Activated naive CD8-positive, alpha-beta T cell treated with anti-CD3 and anti-CD28 coated beads, Interleukin-2, amount 50 U/mL, for 24 hours (primary cell): ENCODE measurements around the gene ROGDI.

Experiments
- ATAC-seq: fragments of 150-1000 bp; cut with Tn5 transposase; one replicate; pipeline ENCODE4 v1.10.0; 2021
- DNase-seq: peaks from one replicate; pipeline ENCODE4 v3.0.0; 2021
- H3K27ac Mint-ChIP-seq: one replicate; pipeline ENCODE4 v1.8.0; 2021; ENCODE audit warnings: mild to moderate bottlenecking, mixed read lengths
- H3K27me3 Mint-ChIP-seq: one replicate; pipeline ENCODE4 v1.8.0; 2021; ENCODE audit warnings: mixed read lengths
- H3K36me3 Mint-ChIP-seq: one replicate; pipeline ENCODE4 v1.8.0; 2021; ENCODE audit warnings: low read depth, mixed read lengths
- H3K4me1 Mint-ChIP-seq: one replicate; pipeline ENCODE4 v1.8.0; 2021; ENCODE audit warnings: mixed read lengths
- H3K4me3 Mint-ChIP-seq: one replicate; pipeline ENCODE4 v1.8.0; 2021; ENCODE audit warnings: mild to moderate bottlenecking, moderate library complexity, mixed read lengths
- H3K9me3 Mint-ChIP-seq: one replicate; pipeline ENCODE4 v1.8.0; 2021; ENCODE audit warnings: mixed read lengths

The ROGDI gene

DNA sequence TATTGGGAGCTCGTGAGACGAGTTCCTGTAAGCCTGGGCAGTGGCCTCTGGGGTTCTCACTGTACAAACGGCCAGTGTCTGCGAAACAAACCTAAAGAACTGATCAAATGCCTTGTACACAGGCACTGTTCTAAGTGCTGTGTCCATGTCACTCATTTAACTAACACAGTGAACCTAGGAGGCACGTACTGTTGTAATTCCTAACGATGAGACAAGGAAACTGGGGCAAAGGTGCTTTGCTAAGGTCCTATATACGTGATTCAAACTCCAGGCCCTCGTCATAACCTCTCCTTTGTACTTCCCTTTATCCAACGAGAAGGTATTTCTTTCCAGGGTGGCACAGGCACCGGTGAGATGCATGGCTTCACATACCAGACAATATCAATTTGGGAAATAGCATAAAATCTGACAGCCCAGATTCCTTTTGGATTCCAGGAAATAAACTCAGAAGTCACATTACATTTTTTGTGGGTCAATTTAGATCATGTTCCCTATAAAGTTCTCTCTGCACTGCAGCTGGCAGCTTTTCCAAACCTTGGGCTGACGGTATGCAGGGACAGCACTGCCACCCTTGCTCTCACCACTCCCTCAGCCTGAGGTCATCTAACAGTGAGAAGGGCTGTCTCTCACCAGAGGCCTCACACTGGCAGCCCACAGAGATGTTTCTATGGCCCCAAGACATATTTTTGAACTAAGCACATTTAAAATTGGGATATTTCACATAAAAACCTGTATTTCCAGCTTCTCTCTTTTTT lies 26.3 kb upstream of the ROGDI start:
- ATAC-seq, result no peak
- Mint-ChIP-seq H3K27ac (no peak overlapping the region), H3K36me3 (peaks cover 53% of the 10 kb centered on the region)

DNA sequence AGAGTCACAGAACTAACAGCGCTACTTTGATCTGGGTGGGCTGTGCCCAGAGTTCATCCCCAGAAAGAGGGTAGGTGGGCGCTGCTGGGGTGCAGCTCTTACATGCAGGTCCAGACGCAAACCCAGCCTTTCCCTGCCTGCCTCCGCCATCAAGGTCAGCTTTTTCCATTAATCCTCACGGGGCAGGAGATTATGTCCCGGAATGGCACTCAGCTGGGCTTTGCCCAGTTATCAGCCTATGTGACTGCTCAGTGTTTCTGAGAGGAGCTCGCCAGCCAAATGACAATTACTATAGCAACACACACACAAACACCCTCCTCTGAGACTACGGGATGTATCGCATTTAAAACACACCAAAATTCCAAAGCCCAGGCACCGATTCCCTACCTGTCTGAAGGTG lies 24.5 kb upstream of the ROGDI start:
- DNase-seq (no peak), ATAC-seq (no peak)
- Mint-ChIP-seq H3K36me3 (peaks cover 49% of the 10 kb centered on the region), H3K4me3 (no peak overlapping the region), H3K4me1 (no peaks in the 10 kb centered on the region), H3K27ac (no peak overlapping the region), H3K9me3 (no peaks in the 10 kb centered on the region), H3K27me3 (no peaks in the 10 kb centered on the region)

More for the DNA sequence above, 26.3 kb upstream of the ROGDI start:
- peaks cover 5% of the 10 kb centered on the region for H3K4me1 Mint-ChIP-seq
- no peak for DNase-seq
- no peaks in the 10 kb centered on the region for H3K27me3 Mint-ChIP-seq
- H3K4me3 Mint-ChIP-seq, result no peak overlapping the region
- no peaks in the 10 kb centered on the region for H3K9me3 Mint-ChIP-seq

- Mint-ChIP-seq H3K4me3 (no peak overlapping the region), H3K4me1 (no peaks in the 10 kb centered on the region), H3K9me3 (no peaks in the 10 kb centered on the region), H3K27ac (no peak overlapping the region), H3K36me3 (peaks cover 50% of the 10 kb centered on the region), H3K27me3 (no peaks in the 10 kb centered on the region)
- no peak for DNase-seq
- ATAC-seq, result no peak
These were observed 24.1 kb upstream of the ROGDI start for GRCh38 chr16:4826526-4826925.

GRCh38 chr16:4825196-4825595 lies 22.8 kb upstream of the ROGDI start:
- no peak overlapping the region for H3K27ac Mint-ChIP-seq
- no peaks in the 10 kb centered on the region for H3K27me3 Mint-ChIP-seq
- no peak for DNase-seq
- no peaks in the 10 kb centered on the region for H3K9me3 Mint-ChIP-seq
- H3K4me3 Mint-ChIP-seq, result no peak overlapping the region
- no peak for ATAC-seq
- peaks cover 43% of the 10 kb centered on the region for H3K36me3 Mint-ChIP-seq
- H3K4me1 Mint-ChIP-seq, result no peaks in the 10 kb centered on the region

DNA sequence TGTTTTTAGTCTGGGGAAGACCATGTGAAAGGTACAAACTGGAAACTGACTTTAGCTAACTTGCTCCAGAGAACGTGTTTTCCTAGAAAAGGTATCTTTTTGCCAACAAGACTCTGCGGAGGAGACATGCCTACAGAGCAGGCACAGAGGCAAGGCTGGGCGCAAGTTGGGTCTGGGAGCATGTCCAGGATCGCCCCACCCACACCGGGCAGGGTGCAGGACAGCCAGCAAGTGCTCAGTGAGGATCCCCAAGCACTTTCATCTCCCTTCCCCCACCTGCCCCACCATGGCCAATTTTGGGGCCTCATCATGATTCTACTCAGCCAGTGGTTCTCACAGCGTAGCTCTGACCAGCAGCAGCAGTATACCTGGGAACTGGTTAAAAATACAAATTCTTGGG lies 18.2 kb upstream of the ROGDI start:
- H3K27me3 Mint-ChIP-seq, result no peaks in the 10 kb centered on the region
- ATAC-seq, result no peak
- H3K4me1 Mint-ChIP-seq, result no peaks in the 10 kb centered on the region
- H3K4me3 Mint-ChIP-seq, result no peak overlapping the region
- DNase-seq, result no peak
- peaks cover 39% of the 10 kb centered on the region for H3K36me3 Mint-ChIP-seq
- no peaks in the 10 kb centered on the region for H3K9me3 Mint-ChIP-seq
- H3K27ac Mint-ChIP-seq, result no peak overlapping the region

DNA sequence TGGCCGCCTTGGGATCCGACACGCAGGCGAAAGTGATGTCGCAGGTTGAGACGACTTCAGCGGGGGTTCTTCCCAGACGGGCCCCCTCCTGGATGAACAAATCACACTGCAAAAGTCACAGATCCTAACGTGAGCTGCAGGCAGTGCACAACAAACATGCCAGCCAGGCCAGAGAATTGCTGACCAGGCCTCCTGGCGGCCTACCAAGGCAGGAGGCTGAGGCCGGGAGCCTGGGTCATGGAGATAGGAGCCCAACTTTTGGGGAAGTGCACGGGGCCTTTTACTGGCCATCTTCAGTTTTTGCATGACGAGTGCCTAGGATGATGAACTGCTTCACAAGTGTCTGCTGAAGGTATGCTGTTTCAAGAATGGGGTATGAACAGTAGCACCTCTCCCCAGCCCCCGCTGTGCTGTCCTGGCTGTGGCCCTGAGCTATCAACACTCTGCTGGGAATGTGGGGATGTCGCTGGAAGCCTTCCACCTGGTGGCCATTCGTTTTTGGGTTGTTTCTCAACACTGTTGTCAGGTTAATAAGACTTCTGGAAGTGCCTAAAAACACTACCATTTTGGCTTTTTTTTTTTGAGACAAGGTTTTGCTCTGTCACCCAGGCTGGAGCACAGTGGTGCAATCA lies 12.2 kb upstream of the ROGDI start:
- no peaks in the 10 kb centered on the region for H3K4me1 Mint-ChIP-seq
- DNase-seq, result no peak
- H3K27ac Mint-ChIP-seq, result no peak overlapping the region
- H3K9me3 Mint-ChIP-seq, result no peaks in the 10 kb centered on the region
- peaks cover 39% of the 10 kb centered on the region for H3K36me3 Mint-ChIP-seq
- ATAC-seq, result no peak
- H3K27me3 Mint-ChIP-seq, result no peaks in the 10 kb centered on the region
- H3K4me3 Mint-ChIP-seq, result no peak overlapping the region

GRCh38 chr16:4814046-4814445 lies 11.6 kb upstream of the ROGDI start:
- DNase-seq (no peak), ATAC-seq (no peak)
- no peaks in the 10 kb centered on the region for H3K4me1 Mint-ChIP-seq
- no peak overlapping the region for H3K27ac Mint-ChIP-seq
- H3K4me3 Mint-ChIP-seq, result no peak overlapping the region
- no peaks in the 10 kb centered on the region for H3K27me3 Mint-ChIP-seq
- peaks cover 36% of the 10 kb centered on the region for H3K36me3 Mint-ChIP-seq
- no peaks in the 10 kb centered on the region for H3K9me3 Mint-ChIP-seq

GRCh38 chr16:4813251-4814003 lies 11.0 kb upstream of the ROGDI start:
- Mint-ChIP-seq H3K36me3 (peaks cover 39% of the 10 kb centered on the region), H3K27me3 (no peaks in the 10 kb centered on the region), H3K27ac (no peak overlapping the region), H3K4me3 (no peak overlapping the region), H3K4me1 (no peaks in the 10 kb centered on the region), H3K9me3 (no peaks in the 10 kb centered on the region)
- DNase-seq, result no peak
- ATAC-seq, result no peak

- no peak for ATAC-seq
- H3K27ac Mint-ChIP-seq, result no peak overlapping the region
- no peaks in the 10 kb centered on the region for H3K4me1 Mint-ChIP-seq
- H3K27me3 Mint-ChIP-seq, result no peaks in the 10 kb centered on the region
- no peak overlapping the region for H3K4me3 Mint-ChIP-seq
- no peaks in the 10 kb centered on the region for H3K9me3 Mint-ChIP-seq
- H3K36me3 Mint-ChIP-seq, result peaks cover 39% of the 10 kb centered on the region
- no peak for DNase-seq
These were observed 9.3 kb upstream of the ROGDI start for GRCh38 chr16:4811773-4812172.

- H3K4me3 Mint-ChIP-seq, result no peak overlapping the region
- H3K9me3 Mint-ChIP-seq, result no peaks in the 10 kb centered on the region
- no peak for DNase-seq
- ATAC-seq, result peak; percentile 15
- H3K36me3 Mint-ChIP-seq, result peaks cover 39% of the 10 kb centered on the region
- H3K27me3 Mint-ChIP-seq, result no peaks in the 10 kb centered on the region
- no peaks in the 10 kb centered on the region for H3K4me1 Mint-ChIP-seq
- no peak overlapping the region for H3K27ac Mint-ChIP-seq
These were observed 8.8 kb upstream of the ROGDI start for GRCh38 chr16:4811242-4811641.

- H3K4me3 Mint-ChIP-seq, result no peak overlapping the region
- DNase-seq (no peak), ATAC-seq (no peak)
- H3K27ac Mint-ChIP-seq, result no peak overlapping the region
- peaks cover 22% of the 10 kb centered on the region for H3K36me3 Mint-ChIP-seq
- no peaks in the 10 kb centered on the region for H3K9me3 Mint-ChIP-seq
- no peaks in the 10 kb centered on the region for H3K4me1 Mint-ChIP-seq
- no peaks in the 10 kb centered on the region for H3K27me3 Mint-ChIP-seq
These were observed 3.8 kb upstream of the ROGDI start for GRCh38 chr16:4806280-4806679.

DNA sequence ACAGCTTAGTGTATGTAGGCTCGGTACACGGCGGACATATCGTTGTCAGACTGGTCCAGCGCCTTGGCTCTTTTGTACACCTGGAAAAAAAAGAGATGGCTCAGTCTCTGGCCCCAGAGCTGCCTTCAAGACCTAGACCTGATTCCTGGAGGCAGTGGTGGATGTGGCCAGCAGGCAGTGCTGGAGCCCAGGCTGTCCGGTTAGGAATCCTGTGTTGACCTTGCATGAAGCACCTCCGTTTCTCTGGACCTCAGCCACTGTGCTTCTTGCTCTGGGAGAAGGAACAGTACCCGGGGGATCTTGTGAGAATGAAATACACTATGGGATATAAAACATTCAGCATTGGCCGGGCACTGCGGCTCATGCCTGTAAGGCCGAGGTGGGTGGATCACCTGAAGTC lies 2.8 kb upstream of the ROGDI start:
- Mint-ChIP-seq H3K9me3 (no peaks in the 10 kb centered on the region), H3K27me3 (no peaks in the 10 kb centered on the region), H3K27ac (no peak overlapping the region), H3K36me3 (peaks cover 22% of the 10 kb centered on the region), H3K4me3 (no peak overlapping the region), H3K4me1 (peaks cover 6% of the 10 kb centered on the region)
- ATAC-seq, result no peak
- no peak for DNase-seq

DNA sequence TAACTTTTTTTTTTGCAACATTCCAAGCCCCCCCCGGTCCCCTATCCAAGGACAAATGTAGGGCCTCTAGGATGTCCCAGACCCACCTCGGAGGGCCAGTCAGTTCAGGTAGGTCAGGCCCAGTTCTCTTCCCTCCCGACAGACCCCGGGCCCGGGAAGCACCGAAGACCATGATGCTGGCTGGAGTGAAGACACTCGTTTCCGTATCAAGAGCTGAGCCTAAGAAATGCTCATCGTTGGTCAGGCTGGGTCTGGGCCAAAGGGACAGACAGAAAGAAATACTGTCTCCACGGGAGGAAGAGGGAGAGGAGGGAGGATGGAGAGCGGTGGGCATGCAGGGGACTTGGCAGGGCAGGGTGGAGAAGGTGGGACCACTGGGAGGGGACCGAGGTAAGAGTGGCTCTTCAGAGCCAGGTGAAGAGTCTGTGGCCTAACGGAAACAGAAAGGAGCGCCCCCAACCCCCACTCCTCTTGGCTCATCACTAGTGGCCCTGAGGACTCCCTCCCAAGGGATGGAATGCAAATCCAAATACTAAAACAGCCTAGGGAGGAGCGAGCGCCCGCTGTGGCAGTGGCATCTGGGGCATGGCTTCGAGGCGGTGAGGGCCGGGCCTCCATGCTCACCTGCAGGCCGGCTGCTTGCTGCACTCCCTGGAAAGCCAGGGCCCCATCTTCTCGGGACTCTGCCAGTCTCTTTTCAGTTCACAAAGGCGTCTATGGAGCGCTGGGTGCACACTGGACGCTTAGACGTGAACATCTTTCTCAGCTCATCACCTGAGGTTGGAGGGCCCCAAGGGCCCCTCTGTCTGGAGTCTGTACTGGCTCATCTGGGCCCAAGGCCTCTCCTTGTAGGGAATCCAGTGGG lies 1.7 kb upstream of the ROGDI start:
- H3K27me3 Mint-ChIP-seq, result no peaks in the 10 kb centered on the region
- DNase-seq (no peak), ATAC-seq (no peak)
- H3K9me3 Mint-ChIP-seq, result no peaks in the 10 kb centered on the region
- H3K36me3 Mint-ChIP-seq, result peaks cover 22% of the 10 kb centered on the region
- H3K4me1 Mint-ChIP-seq, result peaks cover 7% of the 10 kb centered on the region
- H3K4me3 Mint-ChIP-seq, result no peak overlapping the region
- H3K27ac Mint-ChIP-seq, result no peak overlapping the region

- H3K27ac Mint-ChIP-seq, result no peak overlapping the region
- no peak for ATAC-seq
- no peaks in the 10 kb centered on the region for H3K9me3 Mint-ChIP-seq
- H3K36me3 Mint-ChIP-seq, result peaks cover 19% of the 10 kb centered on the region
- DNase-seq, result no peak
- peaks cover 7% of the 10 kb centered on the region for H3K4me1 Mint-ChIP-seq
- peak overlapping the region; percentile 75 for H3K4me3 Mint-ChIP-seq
- no peaks in the 10 kb centered on the region for H3K27me3 Mint-ChIP-seq
These were observed 990 bp upstream of the ROGDI start for GRCh38 chr16:4803401-4803844.
